Endothelial cell of umbilical vein (primary cell): ENCODE measurements around the gene SYTL3. TPM values are rescaled to one million over a fixed set of nuclear protein-coding genes. Genes with fewer than 3 reads are reported as not detected.
"Not testable (repeated sequence)": the region's sequence is repeated elsewhere in the genome, so short reads cannot be mapped to it uniquely, and the experiment has no call there.

Experiments used
- BruUV-seq: library from RNA; stranded (reverse); fragments of 400-500 nt; replicated peaks from 2 replicates; lab custom pipeline; 2021; lab: Mats Ljungman, UMichigan
- CTCF ChIA-PET: fragments of 300-600, 350-600 bp; sonication (Branson Sonifier 250); formaldehyde crosslinking; loops from one replicate; lab custom pipeline; 2021; ENCODE audit warnings: antibody characterized with exemption, inconsistent platforms; lab: Charles Lee
- POLR2A ChIA-PET: fragments of 300-600, 350-600 bp; sonication (Branson Sonifier 250); formaldehyde crosslinking; loops from one replicate; lab custom pipeline; 2021; ENCODE audit warnings: antibody characterized with exemption, inconsistent platforms; lab: Charles Lee
- DNase-seq: peaks from one replicate; pipeline ENCODE4 v3.0.0-alpha.2; 2011; ENCODE audit warnings: low read depth, low spot score
- FAIRE-seq: peaks from 2 replicates; lab custom pipeline; 2011; peaks lifted over from hg19 to GRCh38; lab: Jason Lieb, UNC
- H2AFZ ChIP-seq: 2 replicates; pipeline ENCODE4 v1.6.0; 2012; ENCODE audit warnings: low read depth, low read length, control low read depth, inconsistent platforms
- H3K27ac ChIP-seq: 2 replicates; pipeline ENCODE4 v1.5.1; 2011; ENCODE audit warnings: low read depth, mild to moderate bottlenecking, control low read depth, low read length, moderate library complexity; ENCODE audit not compliant: insufficient read depth
- H3K27me3 ChIP-seq, 2 experiments: 2 replicates each; pipeline versions ENCODE4 v1.6.0 to v1.6.1; 2011; ENCODE audit warnings: low read length in 2 of 2, mixed read lengths in 1 of 2; ENCODE audit not compliant: control insufficient read depth in 2 of 2, insufficient read depth in 2 of 2
- H3K36me3 ChIP-seq, 2 experiments: 2 replicates in 1 of 2; 3 replicates in 1 of 2; pipeline ENCODE4 v1.5.1; 2011; ENCODE audit warnings: low read length in 2 of 2, mild to moderate bottlenecking in 1 of 2, moderate library complexity in 1 of 2; ENCODE audit not compliant: control insufficient read depth in 2 of 2, insufficient read depth in 2 of 2; ENCODE audit errors: extremely low read depth in 1 of 2
- H3K4me1 ChIP-seq: 3 replicates; pipeline ENCODE4 v1.5.1; 2011; ENCODE audit warnings: mild to moderate bottlenecking, low read length; ENCODE audit not compliant: control insufficient read depth, insufficient read depth; ENCODE audit errors: extremely low read depth
- H3K4me2 ChIP-seq: 2 replicates; pipeline ENCODE4 v1.6.1; 2011; ENCODE audit warnings: low read length, control low read depth, mixed read lengths; ENCODE audit not compliant: insufficient read depth
- H3K4me3 ChIP-seq, 3 experiments: fragments of 200-600 bp in 1 of 3; sonication (generic), shearing (Covaris generic) in 1 of 3; replicated peaks in 1 of 3; 2 replicates each; pipeline ENCODE4 v1.5.1; 2011 to 2016; ENCODE audit warnings: control low read depth in 3 of 3, low read length in 3 of 3, mild to moderate bottlenecking in 2 of 3, inconsistent platforms in 1 of 3, low read depth in 1 of 3, moderate library complexity in 1 of 3; ENCODE audit not compliant: insufficient read depth in 1 of 3
- H3K79me2 ChIP-seq: 2 replicates; pipeline ENCODE4 v1.6.0; 2012; ENCODE audit warnings: low read length, inconsistent platforms; ENCODE audit not compliant: control insufficient read depth, insufficient read depth
- H3K9ac ChIP-seq: replicated peaks from 2 replicates; pipeline ENCODE3; 2011; ENCODE audit warnings: low read length, control low read depth; ENCODE audit not compliant: insufficient read depth; ENCODE audit errors: extremely low read depth
- H3K9me1 ChIP-seq: replicated peaks from 3 replicates; pipeline ENCODE4 v1.6.0; 2011; ENCODE audit warnings: mild to moderate bottlenecking, low read length; ENCODE audit not compliant: control insufficient read depth, insufficient read depth; ENCODE audit errors: extremely low read depth
- H3K9me3 ChIP-seq: replicated peaks from 2 replicates; pipeline ENCODE4 v1.5.1; 2012; ENCODE audit warnings: low read length, inconsistent platforms; ENCODE audit not compliant: control insufficient read depth, insufficient read depth
- H4K20me1 ChIP-seq: replicated peaks from 2 replicates; pipeline ENCODE3; 2011; ENCODE audit warnings: mild to moderate bottlenecking, low read length; ENCODE audit not compliant: control insufficient read depth, insufficient read depth; ENCODE audit errors: extremely low read depth
- CTCF ChIP-seq, 2 donors: IDR thresholded peaks; 1 replicate in 1 of 2; 2 replicates in 1 of 2; pipeline ENCODE4 v1.5.1; 2011; ENCODE audit warnings: low read length in 2 of 2, mild to moderate bottlenecking in 2 of 2, moderate library complexity in 2 of 2, control low read depth in 1 of 2, inconsistent platforms in 1 of 2, low read depth in 1 of 2; ENCODE audit not compliant: insufficient read depth in 1 of 2; ENCODE audit errors: extremely low read depth in 1 of 2
- EZH2 ChIP-seq: IDR thresholded peaks from 2 replicates; pipeline ENCODE4 v1.6.1; 2012; ENCODE audit warnings: borderline replicate concordance, low read depth, mild to moderate bottlenecking, moderate library complexity, low read length, inconsistent platforms; ENCODE audit not compliant: severe bottlenecking
- FOS ChIP-seq: IDR thresholded peaks from 2 replicates; pipeline ENCODE4 v1.6.1; 2011; ENCODE audit warnings: mild to moderate bottlenecking, low read length, moderate library complexity, borderline replicate concordance; ENCODE audit not compliant: insufficient read depth
- GATA2 ChIP-seq: IDR thresholded peaks from 2 replicates; pipeline ENCODE4 v1.7.0; 2011; ENCODE audit warnings: low read depth, mild to moderate bottlenecking, moderate library complexity, mixed read lengths, low read length; ENCODE audit not compliant: insufficient read length, insufficient read depth
- JUN ChIP-seq: IDR thresholded peaks from 2 replicates; pipeline ENCODE4 v1.6.1; 2011; ENCODE audit warnings: borderline replicate concordance, low read depth; ENCODE audit not compliant: insufficient read length, insufficient read depth
- MAX ChIP-seq: IDR thresholded peaks from 2 replicates; pipeline ENCODE4 v1.6.1; 2011; ENCODE audit not compliant: insufficient read depth, insufficient read length
- MYC ChIP-seq: IDR thresholded peaks from one replicate; pipeline ENCODE4 v1.6.1; 2011; ENCODE audit warnings: mild to moderate bottlenecking, low read depth, low read length
- POLR2A ChIP-seq: IDR thresholded peaks from 2 replicates; pipeline ENCODE4 v1.6.1; 2012; ENCODE audit warnings: low read depth, mild to moderate bottlenecking, control low read depth, low read length
- POLR2AphosphoS5 ChIP-seq: IDR thresholded peaks from 2 replicates; pipeline ENCODE4 v1.6.1; 2012; ENCODE audit warnings: low read depth, mild to moderate bottlenecking, control low read depth, low read length, moderate library complexity; ENCODE audit not compliant: insufficient read depth
- dilution Hi-C: fragments of 300-500 bp; cut with MboI; formaldehyde crosslinking; loops from one replicate; pipeline ENCODE4 v1.15.0; 2019; ENCODE audit warnings: low sequenced_read_pairs; ENCODE audit not compliant: extremely low pct_ligation_motif_present
- intact Hi-C: fragments of 100-400 bp; cut with micrococcal nuclease; formaldehyde crosslinking; loops from one replicate; pipeline ENCODE4 v1.10.0; 2022
- polyA plus RNA-seq, 4 experiments: library from polyadenylated mRNA; depleted of rRNA in 3 of 4; stranded (reverse) in 3 of 4; unstranded in 1 of 4; fragments of >200 nt; gene quantifications; 2 replicates each; pipeline versions ENCODE4 v1.2.1 to v1.2.3, GENCODE V29; 2011 to 2012; ENCODE audit warnings: missing spikeins in 1 of 4
- total RNA-seq: library from RNA; stranded (reverse); gene quantifications from 2 replicates; pipeline ENCODE4 v1.2.3, GENCODE V29; 2021

SYTL3 gene
- total and polyA plus RNA-seq, 2 donors (not counting 3 experiments of a cell fraction or from before 2014, with no cell fraction given) = 0.59 to 0.77 TPM

DNA sequence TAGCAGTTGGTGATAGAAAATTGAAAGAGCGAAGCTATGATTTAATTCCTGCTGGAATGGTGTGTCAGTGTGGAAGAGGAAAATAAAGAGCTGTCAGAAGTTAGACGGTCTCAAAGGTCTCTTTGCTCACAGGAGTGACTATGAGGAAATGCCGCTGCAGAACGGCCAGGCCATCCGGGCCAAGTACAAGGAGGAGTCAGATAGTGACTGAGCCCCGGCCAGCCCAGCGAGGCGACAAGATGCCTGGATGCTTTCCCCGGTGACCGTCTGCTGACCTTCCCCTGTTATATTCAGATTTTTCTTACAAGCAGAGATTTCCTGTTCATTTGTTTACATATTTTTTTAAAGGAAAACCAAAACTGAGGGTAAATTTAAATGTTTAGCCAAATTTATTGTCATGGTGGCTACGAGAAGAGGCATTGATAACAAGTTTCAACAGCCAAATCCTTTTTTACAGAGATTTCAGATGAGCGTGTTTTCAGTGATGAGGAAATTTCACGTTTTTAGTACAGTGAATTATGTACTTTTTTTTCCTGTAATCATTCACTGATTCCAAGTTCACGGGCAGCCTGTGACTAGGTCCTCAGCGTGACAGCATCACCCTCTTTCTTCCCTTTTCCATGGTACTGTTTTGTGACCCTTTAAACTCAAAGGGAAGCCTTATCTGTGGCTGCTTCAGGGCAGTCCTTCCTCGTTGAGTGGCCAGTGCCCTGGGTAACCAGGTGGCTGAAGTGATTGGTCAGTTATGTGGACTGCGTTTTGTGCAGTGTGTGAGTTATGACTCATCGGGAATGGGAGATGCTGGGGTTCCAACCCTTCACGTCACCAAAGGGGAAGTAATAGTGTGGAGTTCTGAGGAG is 17.9 kb upstream of the SYTL3 start:
- dilution Hi-C loops (no loop called here), intact Hi-C loops (loop anchor here (1.0 to 5.0 kb wide), 2 partner anchors 12 to 225 kb away; partner anchors contain the start of gene DYNLT1)
- H3K27me3 ChIP-seq = no peaks in the 10 kb centered on the region
- ChIA-PET POLR2A (no interaction called here), CTCF (interaction anchor here (0.6 to 2.8 kb wide), 7 partner anchors 10 to 418 kb away, joined by 3 to 16 read pairs (median 3); no protein-coding TSS in a partner anchor)
- BruUV-seq = TSS peak; percentile 18
- peak; percentile 100 for FAIRE-seq
- DNase-seq = peak; percentile 97
- H3K9me3 ChIP-seq = no peaks in the 10 kb centered on the region
- no peaks in the 10 kb centered on the region for H3K79me2 ChIP-seq
- H3K9me1 ChIP-seq = no peaks in the 10 kb centered on the region
- H3K4me3 ChIP-seq = peak overlapping the region in 1 of 3 experiments; percentile 25
- H3K27ac ChIP-seq = peak overlapping the region; percentile 90
- no peak overlapping the region for H2AFZ ChIP-seq
- no peaks in the 10 kb centered on the region for H4K20me1 ChIP-seq
- H3K36me3 ChIP-seq = peaks cover 10 to 22% of the 10 kb centered on the region in 2 experiments
- peak; percentile 95 for TF ChIP-seq FOS
- TF ChIP-seq MAX = no peak
- peak; percentile 45 for TF ChIP-seq POLR2A
- TF ChIP-seq JUN = peak; percentile 92
- peak; percentile 60 for TF ChIP-seq GATA2
- no peak for TF ChIP-seq EZH2
- TF ChIP-seq POLR2AphosphoS5 = peak; percentile 59
- no peak for TF ChIP-seq CTCF (IDR thresholded peaks at IDR 0.05; ENCODE audit: extremely low read depth in 1 of 2, insufficient read depth in 1 of 2, low read depth in 1 of 2, low read length in 2 of 2)
- no peak for TF ChIP-seq MYC
- peaks cover 27% of the 10 kb centered on the region for H3K4me1 ChIP-seq
- peak overlapping the region; percentile 41 for H3K9ac ChIP-seq
- H3K4me2 ChIP-seq = peak overlapping the region; percentile 54

GRCh38 chr6:158632538-158633119 is 17.2 kb upstream of the SYTL3 start:
- CTCF ChIA-PET = interaction anchor here (0.9 to 2.3 kb wide), 4 partner anchors 28 to 418 kb away, joined by 3 to 16 read pairs (median 4); no protein-coding TSS in a partner anchor
- dilution Hi-C loops, H4K20me1 ChIP-seq, H2AFZ ChIP-seq, H3K4me3 ChIP-seq, DNase-seq, POLR2A ChIA-PET, H3K27me3 ChIP-seq, H3K9ac ChIP-seq, H3K9me1 ChIP-seq, H3K79me2 ChIP-seq, FAIRE-seq, H3K9me3 ChIP-seq: not testable (repeated sequence)
- TSS peak; percentile 35 for BruUV-seq
- Histone ChIP-seq H3K4me2 (peak overlapping the region; percentile 54), H3K36me3 (peaks cover 10 to 24% of the 10 kb centered on the region in 2 experiments), H3K4me1 (peaks cover 27% of the 10 kb centered on the region), H3K27ac (peak overlapping the region; percentile 90)
- intact Hi-C loops = loop anchor here (1.0 to 5.0 kb wide), 2 partner anchors 12 to 225 kb away; partner anchors contain the start of gene DYNLT1
